ENCODE data around the gene NMU.

Gene NMU

DNA sequence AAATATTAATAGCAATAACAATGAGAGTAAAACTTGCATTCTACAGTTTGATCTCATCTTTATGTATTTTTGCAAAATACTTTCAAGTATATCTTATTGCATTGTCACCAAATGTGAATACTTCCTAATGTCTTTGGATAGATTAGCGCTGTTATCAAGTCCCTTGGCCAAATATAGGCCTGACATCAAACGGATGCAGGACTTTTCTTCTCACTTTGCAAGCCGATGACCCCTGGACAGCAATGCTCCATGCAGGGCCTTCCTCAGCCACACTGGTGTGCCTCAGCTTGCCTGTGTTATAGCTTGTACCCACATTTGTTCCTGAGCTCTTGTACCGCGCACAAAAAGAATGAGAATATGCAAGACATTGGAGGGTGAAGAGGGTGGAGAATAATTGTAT lies 18.0 kb upstream of the NMU start:
- ChIA-PET POLR2A (no interaction called here), CTCF (interaction anchor here (0.6 kb wide), 1 partner anchor 10 kb away, joined by 3 read pairs; no protein-coding TSS in a partner anchor)
- Histone ChIP-seq H3K36me3 (ENCODE audit: control insufficient read depth in 2 of 2, insufficient read depth in 1 of 2, low read length in 2 of 2) (no peaks in the 10 kb centered on the region), H3K4me1 (ENCODE audit: control insufficient read depth, insufficient read depth, low read length) (no peaks in the 10 kb centered on the region), H3K9me3 (ENCODE audit: control insufficient read depth, insufficient read depth, low read depth, low read length) (no peaks in the 10 kb centered on the region), H3K4me3 (ENCODE audit: low read depth, low read length) (no peak overlapping the region), H3K27ac (ENCODE audit: extremely low read depth, low read depth, low read length) (no peak overlapping the region)
- TF ChIP-seq, protein P1, sequence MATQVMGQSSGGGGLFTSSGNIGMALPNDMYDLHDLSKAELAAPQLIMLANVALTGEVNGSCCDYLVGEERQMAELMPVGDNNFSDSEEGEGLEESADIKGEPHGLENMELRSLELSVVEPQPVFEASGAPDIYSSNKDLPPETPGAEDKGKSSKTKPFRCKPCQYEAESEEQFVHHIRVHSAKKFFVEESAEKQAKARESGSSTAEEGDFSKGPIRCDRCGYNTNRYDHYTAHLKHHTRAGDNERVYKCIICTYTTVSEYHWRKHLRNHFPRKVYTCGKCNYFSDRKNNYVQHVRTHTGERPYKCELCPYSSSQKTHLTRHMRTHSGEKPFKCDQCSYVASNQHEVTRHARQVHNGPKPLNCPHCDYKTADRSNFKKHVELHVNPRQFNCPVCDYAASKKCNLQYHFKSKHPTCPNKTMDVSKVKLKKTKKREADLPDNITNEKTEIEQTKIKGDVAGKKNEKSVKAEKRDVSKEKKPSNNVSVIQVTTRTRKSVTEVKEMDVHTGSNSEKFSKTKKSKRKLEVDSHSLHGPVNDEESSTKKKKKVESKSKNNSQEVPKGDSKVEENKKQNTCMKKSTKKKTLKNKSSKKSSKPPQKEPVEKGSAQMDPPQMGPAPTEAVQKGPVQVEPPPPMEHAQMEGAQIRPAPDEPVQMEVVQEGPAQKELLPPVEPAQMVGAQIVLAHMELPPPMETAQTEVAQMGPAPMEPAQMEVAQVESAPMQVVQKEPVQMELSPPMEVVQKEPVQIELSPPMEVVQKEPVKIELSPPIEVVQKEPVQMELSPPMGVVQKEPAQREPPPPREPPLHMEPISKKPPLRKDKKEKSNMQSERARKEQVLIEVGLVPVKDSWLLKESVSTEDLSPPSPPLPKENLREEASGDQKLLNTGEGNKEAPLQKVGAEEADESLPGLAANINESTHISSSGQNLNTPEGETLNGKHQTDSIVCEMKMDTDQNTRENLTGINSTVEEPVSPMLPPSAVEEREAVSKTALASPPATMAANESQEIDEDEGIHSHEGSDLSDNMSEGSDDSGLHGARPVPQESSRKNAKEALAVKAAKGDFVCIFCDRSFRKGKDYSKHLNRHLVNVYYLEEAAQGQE (tag by site-specific recombination; IDR thresholded peaks at IDR 0.05), result no peak
- no peak for TF ChIP-seq ZNF184 (tag by site-specific recombination; IDR thresholded peaks at IDR 0.05)
- no peak for TF ChIP-seq HOXC10 (CRISPR knock-in tag; IDR thresholded peaks at IDR 0.05)
- TF ChIP-seq SCRT1 (tag by site-specific recombination; IDR thresholded peaks at IDR 0.05; ENCODE audit: borderline replicate concordance), result no peak
- no peak for TF ChIP-seq ZNF112 (tag by site-specific recombination; IDR thresholded peaks at IDR 0.05)
- TF ChIP-seq, protein P2, sequence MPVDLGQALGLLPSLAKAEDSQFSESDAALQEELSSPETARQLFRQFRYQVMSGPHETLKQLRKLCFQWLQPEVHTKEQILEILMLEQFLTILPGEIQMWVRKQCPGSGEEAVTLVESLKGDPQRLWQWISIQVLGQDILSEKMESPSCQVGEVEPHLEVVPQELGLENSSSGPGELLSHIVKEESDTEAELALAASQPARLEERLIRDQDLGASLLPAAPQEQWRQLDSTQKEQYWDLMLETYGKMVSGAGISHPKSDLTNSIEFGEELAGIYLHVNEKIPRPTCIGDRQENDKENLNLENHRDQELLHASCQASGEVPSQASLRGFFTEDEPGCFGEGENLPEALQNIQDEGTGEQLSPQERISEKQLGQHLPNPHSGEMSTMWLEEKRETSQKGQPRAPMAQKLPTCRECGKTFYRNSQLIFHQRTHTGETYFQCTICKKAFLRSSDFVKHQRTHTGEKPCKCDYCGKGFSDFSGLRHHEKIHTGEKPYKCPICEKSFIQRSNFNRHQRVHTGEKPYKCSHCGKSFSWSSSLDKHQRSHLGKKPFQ (tag by site-specific recombination; IDR thresholded peaks at IDR 0.05), result no peak
- TF ChIP-seq ZNF133 (tag by site-specific recombination; IDR thresholded peaks at IDR 0.05), result no peak
- TF ChIP-seq ZNF707 (tag by site-specific recombination; IDR thresholded peaks at IDR 0.05), result no peak
- TF ChIP-seq KLF9 (tag by site-specific recombination; IDR thresholded peaks at IDR 0.05; ENCODE audit: low read depth), result no peak
- no peak for TF ChIP-seq KLF8 (tag by site-specific recombination; IDR thresholded peaks at IDR 0.05)

DNA sequence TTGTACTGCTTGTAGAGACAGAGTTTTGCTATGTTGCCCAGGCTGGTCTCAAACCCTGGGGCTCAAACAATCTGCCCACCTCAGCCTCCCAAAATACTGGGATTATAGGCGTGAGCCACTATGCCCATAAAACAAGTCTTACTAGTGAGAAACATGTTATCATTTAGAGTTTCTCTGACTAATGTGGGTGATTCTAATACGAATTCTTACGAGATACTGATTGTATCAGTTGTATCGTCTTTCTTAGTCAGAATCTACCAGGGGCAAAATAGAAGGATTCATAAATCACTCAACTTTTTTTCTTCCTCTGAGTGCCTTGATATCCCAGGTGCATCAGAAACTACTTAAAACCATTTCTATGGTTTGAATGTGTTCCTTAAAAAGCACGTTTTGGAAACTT lies 14.4 kb upstream of the NMU start:
- no peaks in the 10 kb centered on the region for H3K36me3 ChIP-seq (ENCODE audit: control insufficient read depth in 2 of 2, insufficient read depth in 1 of 2, low read length in 2 of 2)
- POLR2A ChIA-PET, result no interaction called here
- no peaks in the 10 kb centered on the region for H3K4me1 ChIP-seq (ENCODE audit: control insufficient read depth, insufficient read depth, low read length)
- no peaks in the 10 kb centered on the region for H3K9me3 ChIP-seq (ENCODE audit: control insufficient read depth, insufficient read depth, low read depth, low read length)
- CTCF ChIA-PET, result no interaction called here
- H3K4me3 ChIP-seq (ENCODE audit: low read depth, low read length), result no peak overlapping the region
- no peak overlapping the region for H3K27ac ChIP-seq (ENCODE audit: extremely low read depth, low read depth, low read length)
- TF ChIP-seq ZNF776 (tag by site-specific recombination; IDR thresholded peaks at IDR 0.05; ENCODE audit: borderline replicate concordance) (no peak), KLF16 (tag by site-specific recombination; IDR thresholded peaks at IDR 0.05) (no peak), ZIC2 (tag by site-specific recombination; IDR thresholded peaks at IDR 0.05) (no peak), ZNF16 (tag by site-specific recombination; IDR thresholded peaks at IDR 0.05; ENCODE audit: low read depth) (no peak), SP3 (tag by site-specific recombination; IDR thresholded peaks at IDR 0.05) (no peak), ZNF341 (tag by site-specific recombination; IDR thresholded peaks at IDR 0.05; ENCODE audit: low read depth) (no peak), ZNF585B (tag by site-specific recombination; IDR thresholded peaks at IDR 0.05) (no peak), ZNF138 (tag by site-specific recombination; IDR thresholded peaks at IDR 0.05; ENCODE audit: borderline replicate concordance) (no peak), ZNF623 (tag by site-specific recombination; IDR thresholded peaks at IDR 0.05) (no peak), ZNF514 (tag by site-specific recombination; IDR thresholded peaks at IDR 0.05) (no peak), ZNF132 (tag by site-specific recombination; IDR thresholded peaks at IDR 0.05; ENCODE audit: borderline replicate concordance) (no peak)
- TF ChIP-seq, protein P3, sequence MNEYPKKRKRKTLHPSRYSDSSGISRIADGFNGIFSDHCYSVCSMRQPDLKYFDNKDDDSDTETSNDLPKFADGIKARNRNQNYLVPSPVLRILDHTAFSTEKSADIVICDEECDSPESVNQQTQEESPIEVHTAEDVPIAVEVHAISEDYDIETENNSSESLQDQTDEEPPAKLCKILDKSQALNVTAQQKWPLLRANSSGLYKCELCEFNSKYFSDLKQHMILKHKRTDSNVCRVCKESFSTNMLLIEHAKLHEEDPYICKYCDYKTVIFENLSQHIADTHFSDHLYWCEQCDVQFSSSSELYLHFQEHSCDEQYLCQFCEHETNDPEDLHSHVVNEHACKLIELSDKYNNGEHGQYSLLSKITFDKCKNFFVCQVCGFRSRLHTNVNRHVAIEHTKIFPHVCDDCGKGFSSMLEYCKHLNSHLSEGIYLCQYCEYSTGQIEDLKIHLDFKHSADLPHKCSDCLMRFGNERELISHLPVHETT (tag by site-specific recombination; IDR thresholded peaks at IDR 0.05), result no peak
- TF ChIP-seq, protein P4, sequence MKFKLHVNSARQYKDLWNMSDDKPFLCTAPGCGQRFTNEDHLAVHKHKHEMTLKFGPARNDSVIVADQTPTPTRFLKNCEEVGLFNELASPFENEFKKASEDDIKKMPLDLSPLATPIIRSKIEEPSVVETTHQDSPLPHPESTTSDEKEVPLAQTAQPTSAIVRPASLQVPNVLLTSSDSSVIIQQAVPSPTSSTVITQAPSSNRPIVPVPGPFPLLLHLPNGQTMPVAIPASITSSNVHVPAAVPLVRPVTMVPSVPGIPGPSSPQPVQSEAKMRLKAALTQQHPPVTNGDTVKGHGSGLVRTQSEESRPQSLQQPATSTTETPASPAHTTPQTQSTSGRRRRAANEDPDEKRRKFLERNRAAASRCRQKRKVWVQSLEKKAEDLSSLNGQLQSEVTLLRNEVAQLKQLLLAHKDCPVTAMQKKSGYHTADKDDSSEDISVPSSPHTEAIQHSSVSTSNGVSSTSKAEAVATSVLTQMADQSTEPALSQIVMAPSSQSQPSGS (tag by site-specific recombination; IDR thresholded peaks at IDR 0.05; ENCODE audit: low read depth), result no peak
- TF ChIP-seq, protein P5, sequence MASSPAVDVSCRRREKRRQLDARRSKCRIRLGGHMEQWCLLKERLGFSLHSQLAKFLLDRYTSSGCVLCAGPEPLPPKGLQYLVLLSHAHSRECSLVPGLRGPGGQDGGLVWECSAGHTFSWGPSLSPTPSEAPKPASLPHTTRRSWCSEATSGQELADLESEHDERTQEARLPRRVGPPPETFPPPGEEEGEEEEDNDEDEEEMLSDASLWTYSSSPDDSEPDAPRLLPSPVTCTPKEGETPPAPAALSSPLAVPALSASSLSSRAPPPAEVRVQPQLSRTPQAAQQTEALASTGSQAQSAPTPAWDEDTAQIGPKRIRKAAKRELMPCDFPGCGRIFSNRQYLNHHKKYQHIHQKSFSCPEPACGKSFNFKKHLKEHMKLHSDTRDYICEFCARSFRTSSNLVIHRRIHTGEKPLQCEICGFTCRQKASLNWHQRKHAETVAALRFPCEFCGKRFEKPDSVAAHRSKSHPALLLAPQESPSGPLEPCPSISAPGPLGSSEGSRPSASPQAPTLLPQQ (tag by site-specific recombination; IDR thresholded peaks at IDR 0.05), result no peak
- TF ChIP-seq, protein P6, sequence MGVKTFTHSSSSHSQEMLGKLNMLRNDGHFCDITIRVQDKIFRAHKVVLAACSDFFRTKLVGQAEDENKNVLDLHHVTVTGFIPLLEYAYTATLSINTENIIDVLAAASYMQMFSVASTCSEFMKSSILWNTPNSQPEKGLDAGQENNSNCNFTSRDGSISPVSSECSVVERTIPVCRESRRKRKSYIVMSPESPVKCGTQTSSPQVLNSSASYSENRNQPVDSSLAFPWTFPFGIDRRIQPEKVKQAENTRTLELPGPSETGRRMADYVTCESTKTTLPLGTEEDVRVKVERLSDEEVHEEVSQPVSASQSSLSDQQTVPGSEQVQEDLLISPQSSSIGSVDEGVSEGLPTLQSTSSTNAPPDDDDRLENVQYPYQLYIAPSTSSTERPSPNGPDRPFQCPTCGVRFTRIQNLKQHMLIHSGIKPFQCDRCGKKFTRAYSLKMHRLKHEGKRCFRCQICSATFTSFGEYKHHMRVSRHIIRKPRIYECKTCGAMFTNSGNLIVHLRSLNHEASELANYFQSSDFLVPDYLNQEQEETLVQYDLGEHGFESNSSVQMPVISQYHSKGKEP (tag by site-specific recombination; IDR thresholded peaks at IDR 0.05), result no peak
